ENCODE data around the gene PLD2. TPM values are rescaled to one million over a fixed set of nuclear protein-coding genes. Genes with fewer than 3 reads are reported as not detected.

PLD2 gene
- 10 to 100 TPM; 13.9 to 81.9 (median 18.9) TPM for total RNA-seq

GRCh38 chr17:4806777-4807604 lies at the start of gene PLD2:
TSS of gene PLD2 (plus strand) at chr17:4807152. CDS start at chr17:4807773, 621 bp downstream.
- TF ChIP-seq POLR2AphosphoS5 (IDR thresholded peaks at IDR 0.05) (peak in 2 of 3 donors; percentile 45 to 60), POLR2A (IDR thresholded peaks at IDR 0.05) (no peak), EP300 (IDR thresholded peaks at IDR 0.05; ENCODE audit: low read depth) (no peak), CTCF (IDR thresholded peaks at IDR 0.05) (no peak)
- H3K9me3 ChIP-seq, result no peaks in the 10 kb centered on the region
- H3K4me3 ChIP-seq, result peak within 1 kb of the TSS; percentile 74 to 98 (median 91)
- peak; percentile 91 for DNase-seq
- in situ Hi-C loops (cut with MboI; ENCODE audit: low pct_ligation_motif_present in 1 of 4, low pct_unique_long_range_greater_than_20kb in 1 of 4, low sequenced_read_pairs in 3 of 4), result no loop called here
- 1% methylated on average over 21 of the region's 106 CpGs; no CpG with 5 or more reads in 1 of the 2 donors for WGBS, 2 donors (ENCODE audit: low coverage in 1 of 2)
- H3K4me1 ChIP-seq, result peaks cover 11 to 20% (median 17%) of the 10 kb centered on the region in 4 donors
- H3K27ac ChIP-seq, result peak within 1 kb of the TSS; percentile 82 to 93 (median 82)
- H3K27me3 ChIP-seq, result no peaks in the 10 kb centered on the region
- intact Hi-C loops (cut with DNase I; ENCODE audit: low total_unique reads), result loop anchor here (5.0 kb wide), 1 partner anchor 80 kb away; no protein-coding TSS in a partner anchor
- H3K36me3 ChIP-seq, result no peaks in the 10 kb centered on the region

GRCh38 chr17:4759776-4760236 lies 47.1 kb upstream of the PLD2 start:
- no peak for DNase-seq
- no peak overlapping the region for H3K27ac ChIP-seq

GRCh38 chr17:4764595-4764994 lies 42.4 kb upstream of the PLD2 start:
- WGBS, 2 donors (ENCODE audit: low coverage in 1 of 2), result 60 to 63% methylated on average over 3 of the region's 3 CpGs
- in situ Hi-C loops (cut with MboI; ENCODE audit: low pct_ligation_motif_present in 1 of 4, low pct_unique_long_range_greater_than_20kb in 1 of 4, low sequenced_read_pairs in 3 of 4) (no loop called here), intact Hi-C loops (cut with DNase I; ENCODE audit: low total_unique reads) (no loop called here)
- Histone ChIP-seq H3K36me3 (no peaks in the 10 kb centered on the region), H3K4me3 (no peak overlapping the region), H3K9me3 (no peaks in the 10 kb centered on the region), H3K27me3 (no peaks in the 10 kb centered on the region), H3K4me1 (no peaks in the 10 kb centered on the region), H3K27ac (peak overlapping the region in 2 of 4 donors; percentile 10 to 50)
- TF ChIP-seq EP300 (IDR thresholded peaks at IDR 0.05; ENCODE audit: low read depth), result no peak
- TF ChIP-seq POLR2A (IDR thresholded peaks at IDR 0.05), result no peak
- TF ChIP-seq CTCF (IDR thresholded peaks at IDR 0.05), result no peak
- no peak for DNase-seq

More at GRCh38 chr17:4759776-4760236, 47.1 kb upstream of the PLD2 start:
- H3K4me1 ChIP-seq, result no peaks in the 10 kb centered on the region
- H3K36me3 ChIP-seq, result no peaks in the 10 kb centered on the region
- intact Hi-C loops (cut with DNase I; ENCODE audit: low total_unique reads), result no loop called here
- in situ Hi-C loops (cut with MboI; ENCODE audit: low pct_ligation_motif_present in 1 of 4, low pct_unique_long_range_greater_than_20kb in 1 of 4, low sequenced_read_pairs in 3 of 4), result no loop called here
- no peaks in the 10 kb centered on the region for H3K9me3 ChIP-seq
- peaks cover 5% of the 10 kb centered on the region for H3K27me3 ChIP-seq
- 31 to 62% methylated on average over 4 to 10 of the region's 10 CpGs for WGBS, 2 donors (ENCODE audit: low coverage in 1 of 2)
- no peak overlapping the region for H3K4me3 ChIP-seq
- no peak for TF ChIP-seq POLR2A (IDR thresholded peaks at IDR 0.05)
- TF ChIP-seq EP300 (IDR thresholded peaks at IDR 0.05; ENCODE audit: low read depth), result no peak
- TF ChIP-seq CTCF (IDR thresholded peaks at IDR 0.05), result no peak
- TF ChIP-seq POLR2AphosphoS5 (IDR thresholded peaks at IDR 0.05), result no peak

- TF ChIP-seq POLR2AphosphoS5 (IDR thresholded peaks at IDR 0.05), result no peak
- TF ChIP-seq POLR2A (IDR thresholded peaks at IDR 0.05), result no peak
- no peak for TF ChIP-seq CTCF (IDR thresholded peaks at IDR 0.05)
- no peak for TF ChIP-seq EP300 (IDR thresholded peaks at IDR 0.05; ENCODE audit: low read depth)
- Histone ChIP-seq H3K36me3 (no peaks in the 10 kb centered on the region), H3K9me3 (no peaks in the 10 kb centered on the region), H3K27me3 (no peaks in the 10 kb centered on the region), H3K27ac (peak overlapping the region; percentile 47 to 55 (median 49)), H3K4me1 (peaks cover 0 to 6% (median 1%) of the 10 kb centered on the region in 4 donors), H3K4me3 (no peak overlapping the region)
- in situ Hi-C loops (cut with MboI; ENCODE audit: low pct_ligation_motif_present in 1 of 4, low pct_unique_long_range_greater_than_20kb in 1 of 4, low sequenced_read_pairs in 3 of 4) (no loop called here), intact Hi-C loops (cut with DNase I; ENCODE audit: low total_unique reads) (no loop called here)
- WGBS, 2 donors (ENCODE audit: low coverage in 1 of 2), result 66 to 75% methylated on average over 1 to 3 of the region's 3 CpGs
- DNase-seq, result no peak
These were observed 40.8 kb upstream of the PLD2 start for GRCh38 chr17:4766201-4766600.
